BJ (cell line): Measurements from ENCODE around the gene ANKRD11. TPM values are rescaled to one million over a fixed set of nuclear protein-coding genes. Genes with fewer than 3 reads are reported as not detected.

ENCODE experiments used
- CTCF ChIA-PET: fragments of 350-600 bp; formaldehyde crosslinking; extraction: SDS; loops from one replicate; lab custom pipeline; 2021; ENCODE audit warnings: antibody characterized with exemption, inconsistent platforms; lab: Yijun Ruan, JAX
- POLR2A ChIA-PET: fragments of 300-600 bp; sonication (Branson Sonifier 250); formaldehyde crosslinking; extraction: SDS; loops from one replicate; lab custom pipeline; 2021; ENCODE audit warnings: antibody characterized with exemption; lab: Charles Lee
- DNase-seq: peaks from one replicate; pipeline ENCODE4 v3.0.0-alpha.2; 2011; ENCODE audit warnings: low read depth
- H3K27me3 ChIP-seq: 2 replicates; pipeline ENCODE4 v1.6.0; 2011; ENCODE audit warnings: low read length; ENCODE audit not compliant: control insufficient read depth, insufficient read depth
- H3K36me3 ChIP-seq: 2 replicates; pipeline ENCODE4 v1.5.1; 2011; ENCODE audit warnings: low read length; ENCODE audit not compliant: control insufficient read depth, insufficient read depth
- H3K4me3 ChIP-seq: 2 replicates; pipeline ENCODE4 v1.5.1; 2011; ENCODE audit warnings: low read depth, mild to moderate bottlenecking, control low read depth, low read length
- CTCF ChIP-seq: IDR thresholded peaks from 2 replicates; pipeline ENCODE4 v1.5.1; 2011; ENCODE audit warnings: low read depth, mild to moderate bottlenecking, control low read depth, inconsistent platforms, low read length, moderate library complexity; ENCODE audit not compliant: insufficient read depth
- polyA plus RNA-seq: library from polyadenylated mRNA; depleted of rRNA; stranded (reverse); fragments of >200 nt; gene quantifications from 2 replicates; pipeline ENCODE4 v1.2.3, GENCODE V29; 2011

ANKRD11 gene
- polyA plus RNA-seq, 1 experiment, result 61.8 TPM

GRCh38 chr16:89446975-89447293 is 43.4 kb downstream of the ANKRD11 start:
- H3K4me3 ChIP-seq, result no peak overlapping the region
- ChIA-PET POLR2A (no interaction called here), CTCF (interaction anchor here (0.8 kb wide), 1 partner anchor 12 kb away, joined by 3 read pairs; no protein-coding TSS in a partner anchor)
- H3K36me3 ChIP-seq, result no peaks in the 10 kb centered on the region
- no peaks in the 10 kb centered on the region for H3K27me3 ChIP-seq
- TF ChIP-seq CTCF, result no peak
- no peak for DNase-seq

GRCh38 chr16:89446136-89446974 is 44.0 kb downstream of the ANKRD11 start:
- Histone ChIP-seq H3K4me3 (no peak overlapping the region), H3K36me3 (no peaks in the 10 kb centered on the region), H3K27me3 (no peaks in the 10 kb centered on the region)
- POLR2A ChIA-PET, result no interaction called here
- DNase-seq, result no peak
- no peak for TF ChIP-seq CTCF
- CTCF ChIA-PET, result interaction anchor here (0.6 to 0.8 kb wide), 3 partner anchors 12 to 44 kb away, joined by 3 to 5 read pairs (median 3); no protein-coding TSS in a partner anchor

- ChIA-PET CTCF (interaction anchor here (1.3 kb wide), 1 partner anchor 13 kb away, joined by 3 read pairs; no protein-coding TSS in a partner anchor), POLR2A (no interaction called here)
- Histone ChIP-seq H3K27me3 (no peaks in the 10 kb centered on the region), H3K4me3 (no peak overlapping the region), H3K36me3 (no peaks in the 10 kb centered on the region)
- no peak for TF ChIP-seq CTCF
- DNase-seq, result no peak
Measured at GRCh38 chr16:89445166-89445565, 45.2 kb downstream of the ANKRD11 start.

GRCh38 chr16:89444728-89445127 is 45.6 kb downstream of the ANKRD11 start:
- DNase-seq, result no peak
- ChIA-PET POLR2A (no interaction called here), CTCF (interaction anchor here (1.3 to 1.8 kb wide), 2 partner anchors 10 to 13 kb away, joined by 3 to 7 read pairs; no protein-coding TSS in a partner anchor)
- TF ChIP-seq CTCF, result no peak
- Histone ChIP-seq H3K27me3 (no peaks in the 10 kb centered on the region), H3K36me3 (no peaks in the 10 kb centered on the region), H3K4me3 (no peak overlapping the region)

- ChIA-PET CTCF (interaction anchor here (1.3 to 1.8 kb wide), 2 partner anchors 9 to 14 kb away, joined by 3 to 7 read pairs; no protein-coding TSS in a partner anchor), POLR2A (no interaction called here)
- H3K36me3 ChIP-seq, result no peaks in the 10 kb centered on the region
- DNase-seq, result no peak
- TF ChIP-seq CTCF, result no peak
- H3K4me3 ChIP-seq, result no peak overlapping the region
- H3K27me3 ChIP-seq, result no peaks in the 10 kb centered on the region
Measured at GRCh38 chr16:89444151-89444723, 46.1 kb downstream of the ANKRD11 start.
